HepG2 (cell line): ENCODE data around the gene RAD51C. TPM values are rescaled to one million over a fixed set of nuclear protein-coding genes. Genes with fewer than 3 reads are reported as not detected.

Experiments used
- CAMTA2 ChIP-seq: sonication (generic); formaldehyde crosslinking; IDR thresholded peaks from 2 replicates; pipeline ENCODE4 v1.4.0; 2020; ENCODE audit warnings: mild to moderate bottlenecking, missing genetic modification reagents, borderline replicate concordance
- E2F1 ChIP-seq: sonication (generic); formaldehyde crosslinking; IDR thresholded peaks from 2 replicates; pipeline ENCODE4 v1.5.0; 2020; ENCODE audit warnings: missing genetic modification reagents
- EHMT2 ChIP-seq: fragments of 200-600 bp; sonication (generic); IDR thresholded peaks from 2 replicates; pipeline ENCODE4 v1.7.0; 2017; ENCODE audit warnings: antibody characterized with exemption, low read depth, low read length, borderline replicate concordance
- IRX3 ChIP-seq: sonication (generic); formaldehyde crosslinking; IDR thresholded peaks from 2 replicates; pipeline ENCODE4 v1.8.1; 2023; ENCODE audit warnings: mild to moderate bottlenecking, low read depth, missing genetic modification reagents, borderline replicate concordance
- MTA1 ChIP-seq: sonication (generic); formaldehyde crosslinking; IDR thresholded peaks from 2 replicates; pipeline ENCODE4 v1.4.0; 2020; ENCODE audit warnings: missing genetic modification reagents, mild to moderate bottlenecking, borderline replicate concordance
- NFYB ChIP-seq: sonication (generic); formaldehyde crosslinking; IDR thresholded peaks from 2 replicates; pipeline ENCODE4 v1.4.0; 2020; ENCODE audit warnings: missing genetic modification reagents
- PHB2 ChIP-seq: fragments of 450-650 bp; IDR thresholded peaks from 2 replicates; pipeline ENCODE4 v1.6.1; 2018; ENCODE audit not compliant: partially characterized antibody
- PITX1 ChIP-seq: sonication (generic); formaldehyde crosslinking; IDR thresholded peaks from 2 replicates; pipeline ENCODE4 v1.5.1; 2020; ENCODE audit warnings: mild to moderate bottlenecking, missing genetic modification reagents
- POLR2AphosphoS2 ChIP-seq: IDR thresholded peaks from 2 replicates; pipeline ENCODE4 v1.6.1; 2011; ENCODE audit warnings: low read depth, low read length, improper control_type of control experiment
- SIX4 ChIP-seq: sonication (generic); formaldehyde crosslinking; IDR thresholded peaks from 2 replicates; pipeline ENCODE4 v1.4.0; 2020; ENCODE audit warnings: missing genetic modification reagents
- SMAD3 ChIP-seq: sonication (generic); formaldehyde crosslinking; IDR thresholded peaks from 2 replicates; pipeline ENCODE4 v1.4.0; 2020; ENCODE audit warnings: missing genetic modification reagents
- THAP11 ChIP-seq: IDR thresholded peaks from 2 replicates; pipeline ENCODE4 v1.6.1; 2016; ENCODE audit warnings: missing biosample characterization, missing genetic modification reagents
- ZBTB1 ChIP-seq: sonication (generic); formaldehyde crosslinking; IDR thresholded peaks from 2 replicates; pipeline ENCODE4 v1.4.0; 2020; ENCODE audit warnings: missing genetic modification reagents, borderline replicate concordance
- ZNF101 ChIP-seq: sonication (generic); formaldehyde crosslinking; IDR thresholded peaks from 2 replicates; pipeline ENCODE4 v1.4.0; 2020; ENCODE audit warnings: mild to moderate bottlenecking, low read depth, missing genetic modification reagents, borderline replicate concordance
- ZNF260 ChIP-seq: sonication (generic); formaldehyde crosslinking; IDR thresholded peaks from 2 replicates; pipeline ENCODE4 v1.4.0; 2020; ENCODE audit warnings: missing genetic modification reagents, low read depth, mild to moderate bottlenecking, borderline replicate concordance
- ZNF264 ChIP-seq: sonication (generic); formaldehyde crosslinking; IDR thresholded peaks from 2 replicates; pipeline ENCODE4 v1.4.0; 2020; ENCODE audit warnings: missing genetic modification reagents
- ZNF468 ChIP-seq: sonication (generic); formaldehyde crosslinking; IDR thresholded peaks from 2 replicates; pipeline ENCODE4 v1.8.0; 2022; ENCODE audit warnings: mild to moderate bottlenecking, moderate library complexity, missing genetic modification reagents
- ZNF629 ChIP-seq: sonication (generic); formaldehyde crosslinking; conservative IDR thresholded peaks from 2 replicates; pipeline ENCODE4 v1.5.0; 2020; ENCODE audit warnings: missing genetic modification reagents
- ZNF776 ChIP-seq: sonication (generic); formaldehyde crosslinking; IDR thresholded peaks from 2 replicates; pipeline ENCODE4 v1.4.0; 2020; ENCODE audit warnings: mild to moderate bottlenecking, missing genetic modification reagents
- ZNF780A ChIP-seq: sonication (generic); formaldehyde crosslinking; IDR thresholded peaks from 2 replicates; pipeline ENCODE4 v1.8.0; 2022; ENCODE audit warnings: mild to moderate bottlenecking, missing genetic modification reagents, moderate library complexity
- ZNF83 ChIP-seq: sonication (generic); formaldehyde crosslinking; IDR thresholded peaks from 2 replicates; pipeline ENCODE4 v1.4.0; 2020; ENCODE audit warnings: missing genetic modification reagents, mild to moderate bottlenecking, borderline replicate concordance
- ZNF878 ChIP-seq: sonication (generic); formaldehyde crosslinking; IDR thresholded peaks from 2 replicates; pipeline ENCODE4 v1.8.1; 2023; ENCODE audit warnings: mild to moderate bottlenecking, missing genetic modification reagents, moderate library complexity
- polyA plus RNA-seq, 8 experiments: library from polyadenylated mRNA; depleted of rRNA in 3 of 8; stranded (reverse) in 7 of 8; unstranded in 1 of 8; fragments of >200 nt; fragmentation: Illumina TruSeq in 4 of 8; extraction: Trizol in 4 of 8; gene quantifications; 2 replicates each; pipeline versions ENCODE4 v1.2.1 to v1.2.3, GENCODE V29; 2011 to 2016; ENCODE audit warnings: low read depth in 4 of 8, missing spikeins in 1 of 8, mixed read lengths in 1 of 8; ENCODE audit not compliant: insufficient read depth in 1 of 8
- total RNA-seq, 5 experiments: library from RNA; depleted of rRNA; stranded (reverse); fragments of >200 nt; fragmentation: Illumina TruSeq; extraction: Trizol; gene quantifications; 2 replicates each; pipeline ENCODE4 v1.2.3, GENCODE V29; 2016; ENCODE audit warnings: low read depth in 1 of 5
- TF ChIP-seq, protein P1 (sequence below): sonication (generic); formaldehyde crosslinking; IDR thresholded peaks from 2 replicates; pipeline ENCODE4 v1.8.0; 2022; ENCODE audit warnings: mild to moderate bottlenecking, missing genetic modification reagents, moderate library complexity
- TF ChIP-seq, protein P2 (sequence below): sonication (generic); formaldehyde crosslinking; IDR thresholded peaks from 2 replicates; pipeline ENCODE4 v1.5.1; 2020; ENCODE audit warnings: missing genetic modification reagents, mild to moderate bottlenecking, borderline replicate concordance
- TF ChIP-seq, protein P3 (sequence below): sonication (generic); formaldehyde crosslinking; IDR thresholded peaks from 2 replicates; pipeline ENCODE4 v1.4.0; 2020; ENCODE audit warnings: missing genetic modification reagents, borderline replicate concordance

Gene RAD51C
- total and polyA plus RNA-seq, 2 of the 13 experiments (the other 11 are each of a cell fraction or from before 2014, with no cell fraction given), result 38.5 to 106 TPM

GRCh38 chr17:58658804-58659713, 33.3 kb upstream of the RAD51C start (continued):
- TF ChIP-seq ZNF878 (CRISPR knock-in tag) (peak; percentile 92; the same call in 1 of the 2 replicates), PHB2 (no peak), ZBTB1 (CRISPR knock-in tag) (no peak), ZNF101 (no peak), THAP11 (peak; percentile 80), ZNF629 (CRISPR knock-in tag) (peak; percentile 69), ZNF264 (CRISPR knock-in tag) (peak; percentile 21; the same call in 1 of the 2 replicates), SMAD3 (CRISPR knock-in tag) (peak; percentile 99), MTA1 (CRISPR knock-in tag) (no peak), SIX4 (peak; percentile 80), ZNF776 (CRISPR knock-in tag) (peak; percentile 73; the same call in 1 of the 2 replicates), NFYB (peak; percentile 36; the same call in 1 of the 2 replicates), ZNF468 (peak; percentile 85; the same call in 1 of the 2 replicates), ZNF780A (CRISPR knock-in tag) (peak; percentile 91), ZNF83 (CRISPR knock-in tag) (peak; percentile 24), EHMT2 (no peak; the same call in 1 of the 2 replicates), PITX1 (CRISPR knock-in tag) (peak; percentile 87), CAMTA2 (no peak; the same call in 1 of the 2 replicates), POLR2AphosphoS2 (peak; percentile 100), IRX3 (no peak), E2F1 (CRISPR knock-in tag) (no peak; the same call in none of the 2 replicates), ZNF260 (CRISPR knock-in tag) (no peak)
- TF ChIP-seq, protein P1, sequence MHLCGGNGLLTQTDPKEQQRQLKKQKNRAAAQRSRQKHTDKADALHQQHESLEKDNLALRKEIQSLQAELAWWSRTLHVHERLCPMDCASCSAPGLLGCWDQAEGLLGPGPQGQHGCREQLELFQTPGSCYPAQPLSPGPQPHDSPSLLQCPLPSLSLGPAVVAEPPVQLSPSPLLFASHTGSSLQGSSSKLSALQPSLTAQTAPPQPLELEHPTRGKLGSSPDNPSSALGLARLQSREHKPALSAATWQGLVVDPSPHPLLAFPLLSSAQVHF (CRISPR knock-in tag), result 0 out of 2 replicates have a peak, but pooled peaks have one; percentile 43
- TF ChIP-seq, protein P2, sequence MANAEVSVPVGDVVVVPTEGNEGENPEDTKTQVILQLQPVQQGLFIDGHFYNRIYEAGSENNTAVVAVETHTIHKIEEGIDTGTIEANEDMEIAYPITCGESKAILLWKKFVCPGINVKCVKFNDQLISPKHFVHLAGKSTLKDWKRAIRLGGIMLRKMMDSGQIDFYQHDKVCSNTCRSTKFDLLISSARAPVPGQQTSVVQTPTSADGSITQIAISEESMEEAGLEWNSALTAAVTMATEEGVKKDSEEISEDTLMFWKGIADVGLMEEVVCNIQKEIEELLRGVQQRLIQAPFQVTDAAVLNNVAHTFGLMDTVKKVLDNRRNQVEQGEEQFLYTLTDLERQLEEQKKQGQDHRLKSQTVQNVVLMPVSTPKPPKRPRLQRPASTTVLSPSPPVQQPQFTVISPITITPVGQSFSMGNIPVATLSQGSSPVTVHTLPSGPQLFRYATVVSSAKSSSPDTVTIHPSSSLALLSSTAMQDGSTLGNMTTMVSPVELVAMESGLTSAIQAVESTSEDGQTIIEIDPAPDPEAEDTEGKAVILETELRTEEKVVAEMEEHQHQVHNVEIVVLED (CRISPR knock-in tag), result peak; percentile 34
- TF ChIP-seq, protein P3, sequence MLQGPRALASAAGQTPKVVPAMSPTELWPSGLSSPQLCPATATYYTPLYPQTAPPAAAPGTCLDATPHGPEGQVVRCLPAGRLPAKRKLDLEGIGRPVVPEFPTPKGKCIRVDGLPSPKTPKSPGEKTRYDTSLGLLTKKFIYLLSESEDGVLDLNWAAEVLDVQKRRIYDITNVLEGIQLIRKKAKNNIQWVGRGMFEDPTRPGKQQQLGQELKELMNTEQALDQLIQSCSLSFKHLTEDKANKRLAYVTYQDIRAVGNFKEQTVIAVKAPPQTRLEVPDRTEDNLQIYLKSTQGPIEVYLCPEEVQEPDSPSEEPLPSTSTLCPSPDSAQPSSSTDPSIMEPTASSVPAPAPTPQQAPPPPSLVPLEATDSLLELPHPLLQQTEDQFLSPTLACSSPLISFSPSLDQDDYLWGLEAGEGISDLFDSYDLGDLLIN, result no peak
